CD4-positive, CD25-positive, alpha-beta regulatory T cell (primary cell): Measurements from ENCODE around the gene ANTXR2. TPM values are rescaled to one million over a fixed set of nuclear protein-coding genes. Genes with fewer than 3 reads are reported as not detected.

Source experiments
- ATAC-seq, 2 donors: fragments of 150-1000 bp; cut with Tn5 transposase; one replicate each; pipeline ENCODE4 v1.10.0; 2021; ENCODE audit warnings: low read depth in 2 of 2, moderate number of reproducible peaks in 2 of 2, moderate library complexity in 1 of 2
- DNase-seq, 3 donors: peaks; one replicate each; pipeline versions ENCODE4 v3.0.0 to v3.0.0-alpha.2; 2012 to 2022; ENCODE audit warnings: mixed read lengths in 1 of 3
- H3K27ac ChIP-seq: one replicate; pipeline ENCODE4 v1.7.0; 2013; ENCODE audit warnings: mild to moderate bottlenecking, low read length; ENCODE audit not compliant: insufficient read depth, poor library complexity, severe bottlenecking
- H3K27me3 ChIP-seq: one replicate; pipeline ENCODE4 v1.7.0; 2013; ENCODE audit warnings: low read length; ENCODE audit not compliant: control insufficient read depth, insufficient read depth
- H3K36me3 ChIP-seq: one replicate; pipeline ENCODE4 v1.7.0; 2013; ENCODE audit warnings: mild to moderate bottlenecking, low read length, moderate library complexity; ENCODE audit not compliant: control insufficient read depth, insufficient read depth
- H3K4me1 ChIP-seq: 2 replicates; pipeline ENCODE4 v1.7.0; 2013; ENCODE audit warnings: mild to moderate bottlenecking, low read length; ENCODE audit not compliant: insufficient read depth, control insufficient read depth, poor library complexity, severe bottlenecking
- H3K4me3 ChIP-seq: one replicate; pipeline ENCODE4 v1.7.0; 2013; ENCODE audit warnings: low read depth, mild to moderate bottlenecking, low read length, moderate library complexity
- H3K9me3 ChIP-seq, 2 experiments: 1 replicate in 1 of 2; 2 replicates in 1 of 2; pipeline ENCODE4 v1.7.0; 2013; ENCODE audit warnings: low read length in 2 of 2, mild to moderate bottlenecking in 1 of 2, moderate library complexity in 1 of 2; ENCODE audit not compliant: control insufficient read depth in 2 of 2
- H3K27ac Mint-ChIP-seq, 3 donors: one replicate each; pipeline ENCODE4 v1.8.0; 2020 to 2022; ENCODE audit warnings: mild to moderate bottlenecking in 3 of 3, mixed read lengths in 3 of 3, moderate library complexity in 2 of 3
- H3K27me3 Mint-ChIP-seq: one replicate; pipeline ENCODE4 v1.8.0; 2022; ENCODE audit warnings: mild to moderate bottlenecking, mixed read lengths
- H3K36me3 Mint-ChIP-seq: one replicate; pipeline ENCODE4 v1.8.0; 2020; ENCODE audit warnings: mixed read lengths
- H3K4me1 Mint-ChIP-seq, 4 donors: one replicate each; pipeline ENCODE4 v1.8.0; 2020 to 2022; ENCODE audit warnings: mixed read lengths in 4 of 4, mild to moderate bottlenecking in 1 of 4
- H3K4me3 Mint-ChIP-seq, 4 donors: one replicate each; pipeline ENCODE4 v1.8.0; 2020 to 2022; ENCODE audit warnings: mild to moderate bottlenecking in 4 of 4, mixed read lengths in 4 of 4, moderate library complexity in 3 of 4
- H3K9me3 Mint-ChIP-seq, 7 donors: one replicate each; pipeline ENCODE4 v1.8.0; 2020 to 2022; ENCODE audit warnings: mixed read lengths in 7 of 7, mild to moderate bottlenecking in 3 of 7, moderate library complexity in 2 of 7
- polyA plus RNA-seq, 4 donors: library from polyadenylated mRNA; unstranded; fragments of 300-500 nt; fragmentation: Illumina TruSeq; gene quantifications; one replicate each; pipeline ENCODE4 v1.2.3, GENCODE V29; 2021
- total RNA-seq: library from RNA; stranded (reverse); gene quantifications from one replicate; pipeline ENCODE4 v1.2.3, GENCODE V29; 2022

ANTXR2 gene
- total and polyA plus RNA-seq, 5 donors from 2014 or later: 66.4 to 117 (median 70.2) TPM

DNA sequence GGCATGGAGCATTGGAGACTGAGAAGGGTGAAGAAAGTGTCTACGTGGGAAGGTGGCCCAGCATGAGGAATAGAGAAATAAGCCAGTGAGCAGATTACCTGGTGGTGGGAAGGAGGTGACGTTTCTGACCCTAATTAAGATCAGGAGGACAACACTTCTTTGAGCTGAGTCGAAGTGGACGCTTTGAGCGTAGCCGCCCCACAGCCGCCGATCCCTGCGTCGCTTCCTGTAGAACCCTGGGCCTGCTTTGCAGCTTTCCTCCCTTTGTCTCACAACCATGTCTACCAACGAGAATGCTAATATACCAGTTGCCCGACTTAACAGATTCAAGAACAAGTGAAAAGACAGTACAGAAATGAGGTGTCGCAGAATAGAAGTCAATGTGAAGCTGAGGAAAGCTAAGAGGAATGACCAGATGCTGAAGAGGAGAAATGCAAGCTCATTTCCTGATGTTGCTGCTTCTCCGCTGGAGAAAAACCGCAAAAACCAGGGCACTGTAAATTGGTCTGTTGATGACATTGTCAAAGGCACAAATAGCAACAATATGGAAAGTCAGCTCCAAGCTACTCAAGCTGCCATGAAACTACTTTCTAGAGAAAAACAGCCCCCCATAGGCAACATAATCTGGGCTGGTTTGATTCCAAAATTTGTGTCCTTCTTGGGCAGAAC is 6.4 kb upstream of the ANTXR2 start:
- DNase-seq: no peak

DNA sequence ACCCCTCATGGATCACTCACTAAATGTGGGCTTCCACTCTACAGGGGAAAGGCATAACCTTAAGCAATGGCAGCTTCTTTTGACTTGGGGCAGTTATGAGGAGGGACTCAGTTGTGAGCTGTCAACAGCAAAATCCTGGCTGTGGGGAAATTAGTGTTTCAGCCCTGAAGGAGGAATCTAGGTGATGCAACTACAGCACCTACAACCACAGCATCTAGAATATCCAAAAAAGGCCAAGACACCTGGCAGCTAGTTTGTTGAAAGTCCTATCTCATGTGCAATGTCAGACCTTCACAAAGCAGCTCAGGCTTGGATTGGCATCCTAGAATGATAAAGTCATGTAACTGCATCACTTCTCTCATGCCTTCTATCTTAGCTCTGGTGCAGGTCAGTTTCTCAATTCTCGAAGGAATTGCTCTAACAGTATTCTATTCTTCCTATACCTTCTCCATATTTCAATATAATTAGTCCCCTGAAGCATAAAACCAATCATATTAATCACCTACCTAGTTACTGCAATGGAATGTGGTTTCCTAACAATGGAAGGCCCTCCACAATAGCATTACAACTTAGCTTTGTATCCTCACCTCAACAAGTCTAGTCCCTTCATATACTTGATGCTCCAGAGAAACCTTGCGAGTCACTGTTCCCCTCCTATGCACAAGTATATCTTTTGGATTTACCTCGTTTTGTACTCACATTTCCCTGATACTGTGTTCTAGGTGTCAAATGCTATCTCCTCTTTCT is 5.5 kb upstream of the ANTXR2 start:
- Mint-ChIP-seq H3K36me3 (no peaks in the 10 kb centered on the region), H3K9me3 (peaks cover 0 to 2% (median 0%) of the 10 kb centered on the region in 7 donors), H3K27ac (peak overlapping the region in 1 of 3 donors; percentile 27), H3K4me1 (peaks cover 19 to 37% (median 31%) of the 10 kb centered on the region in 4 donors), H3K27me3 (no peaks in the 10 kb centered on the region), H3K4me3 (peak overlapping the region in 1 of 4 donors; percentile 17)
- H3K4me3 ChIP-seq: no peak overlapping the region
- no peaks in the 10 kb centered on the region for H3K36me3 ChIP-seq
- H3K27ac ChIP-seq: no peak overlapping the region
- no peak for DNase-seq
- no peak for ATAC-seq
- peaks cover 18% of the 10 kb centered on the region for H3K4me1 ChIP-seq
- no peaks in the 10 kb centered on the region for H3K9me3 ChIP-seq
- H3K27me3 ChIP-seq: no peaks in the 10 kb centered on the region

More for the DNA sequence above, 6.4 kb upstream of the ANTXR2 start:
- Mint-ChIP-seq H3K4me1 (peaks cover 10 to 28% (median 22%) of the 10 kb centered on the region in 4 donors), H3K4me3 (no peak overlapping the region), H3K27me3 (no peaks in the 10 kb centered on the region), H3K36me3 (no peaks in the 10 kb centered on the region), H3K27ac (peak overlapping the region in 1 of 3 donors; percentile 44), H3K9me3 (peaks cover 0 to 2% (median 0%) of the 10 kb centered on the region in 7 donors)
- no peak overlapping the region for H3K27ac ChIP-seq
- H3K27me3 ChIP-seq: no peaks in the 10 kb centered on the region
- ATAC-seq: no peak
- H3K9me3 ChIP-seq: no peaks in the 10 kb centered on the region
- H3K4me1 ChIP-seq: peaks cover 10% of the 10 kb centered on the region
- H3K36me3 ChIP-seq: no peaks in the 10 kb centered on the region
- H3K4me3 ChIP-seq: no peak overlapping the region

DNA sequence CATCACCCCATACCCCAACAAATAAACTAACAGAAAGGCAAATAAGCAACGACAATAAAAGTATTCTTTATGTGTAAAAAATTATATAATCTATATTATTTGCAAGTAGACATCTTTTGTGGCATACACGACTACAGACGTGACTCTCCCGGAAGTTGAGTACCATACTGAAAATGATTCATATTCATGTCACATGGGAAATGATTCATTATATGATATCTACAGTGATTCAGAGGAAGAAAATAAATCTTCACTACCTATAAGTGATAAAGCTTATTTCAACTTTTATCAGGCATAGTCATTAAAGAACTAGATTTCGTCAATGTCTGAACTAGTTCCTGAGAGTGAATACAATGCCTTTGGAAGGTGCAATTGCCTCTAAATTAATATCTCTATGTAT is 4.6 kb upstream of the ANTXR2 start:
- Mint-ChIP-seq H3K36me3 (no peaks in the 10 kb centered on the region), H3K27ac (peak overlapping the region in 2 of 3 donors; percentile 3 to 27), H3K9me3 (peaks cover 0 to 2% (median 0%) of the 10 kb centered on the region in 7 donors), H3K4me3 (peak overlapping the region in 3 of 4 donors; percentile 0 to 52 (median 25)), H3K27me3 (no peaks in the 10 kb centered on the region), H3K4me1 (peaks cover 19 to 42% (median 33%) of the 10 kb centered on the region in 4 donors)
- no peaks in the 10 kb centered on the region for H3K9me3 ChIP-seq
- no peaks in the 10 kb centered on the region for H3K36me3 ChIP-seq
- H3K4me3 ChIP-seq: peak overlapping the region; percentile 54
- DNase-seq: peak; percentile 9 to 63 (median 26)
- peaks cover 25% of the 10 kb centered on the region for H3K4me1 ChIP-seq
- H3K27ac ChIP-seq: peak overlapping the region; percentile 16
- ATAC-seq: peak; percentile 72 to 74
- H3K27me3 ChIP-seq: no peaks in the 10 kb centered on the region

- Mint-ChIP-seq H3K4me1 (peaks cover 19 to 43% (median 34%) of the 10 kb centered on the region in 4 donors), H3K27me3 (no peaks in the 10 kb centered on the region), H3K4me3 (no peak overlapping the region), H3K36me3 (no peaks in the 10 kb centered on the region), H3K27ac (peak overlapping the region in 1 of 3 donors; percentile 57), H3K9me3 (peaks cover 0 to 2% (median 0%) of the 10 kb centered on the region in 7 donors)
- H3K27me3 ChIP-seq: no peaks in the 10 kb centered on the region
- no peaks in the 10 kb centered on the region for H3K36me3 ChIP-seq
- no peaks in the 10 kb centered on the region for H3K9me3 ChIP-seq
- H3K4me1 ChIP-seq: peaks cover 25% of the 10 kb centered on the region
- DNase-seq: no peak
- no peak overlapping the region for H3K4me3 ChIP-seq
- peak overlapping the region; percentile 6 for H3K27ac ChIP-seq
- ATAC-seq: no peak
Measured at GRCh38 chr4:80076681-80077080, 3.7 kb upstream of the ANTXR2 start.

- Histone ChIP-seq H3K27me3 (no peaks in the 10 kb centered on the region), H3K4me3 (no peak overlapping the region), H3K36me3 (no peaks in the 10 kb centered on the region), H3K27ac (peak overlapping the region; percentile 6), H3K9me3 (no peaks in the 10 kb centered on the region), H3K4me1 (peaks cover 28% of the 10 kb centered on the region)
- ATAC-seq: no peak
- Mint-ChIP-seq H3K27ac (peak overlapping the region; percentile 1 to 57 (median 33)), H3K36me3 (no peaks in the 10 kb centered on the region), H3K4me3 (peak overlapping the region in 1 of 4 donors; percentile 12), H3K4me1 (peaks cover 22 to 49% (median 35%) of the 10 kb centered on the region in 4 donors), H3K27me3 (no peaks in the 10 kb centered on the region), H3K9me3 (peaks cover 0 to 2% (median 0%) of the 10 kb centered on the region in 7 donors)
- DNase-seq: no peak
Measured at GRCh38 chr4:80075995-80076675, 3.1 kb upstream of the ANTXR2 start.

- Mint-ChIP-seq H3K27ac (peak overlapping the region; percentile 7 to 94 (median 92)), H3K4me1 (peaks cover 34 to 64% (median 47%) of the 10 kb centered on the region in 4 donors), H3K9me3 (no peaks in the 10 kb centered on the region), H3K4me3 (peak overlapping the region; percentile 4 to 97 (median 70)), H3K27me3 (no peaks in the 10 kb centered on the region), H3K36me3 (peaks cover 4% of the 10 kb centered on the region)
- Histone ChIP-seq H3K9me3 (no peaks in the 10 kb centered on the region), H3K27ac (peak overlapping the region; percentile 26), H3K27me3 (no peaks in the 10 kb centered on the region), H3K4me1 (peaks cover 37% of the 10 kb centered on the region), H3K36me3 (no peaks in the 10 kb centered on the region), H3K4me3 (peak overlapping the region; percentile 81)
- ATAC-seq: no peak
- no peak for DNase-seq
Measured at GRCh38 chr4:80074651-80075050, 1.6 kb upstream of the ANTXR2 start.

- peaks cover 4% of the 10 kb centered on the region for H3K36me3 Mint-ChIP-seq
- H3K27me3 ChIP-seq: no peaks in the 10 kb centered on the region
- H3K4me3 ChIP-seq: peak overlapping the region; percentile 81
- peaks cover 40 to 69% (median 53%) of the 10 kb centered on the region in 4 donors for H3K4me1 Mint-ChIP-seq
- ATAC-seq (no peak), DNase-seq (no peak)
- peak overlapping the region; percentile 86 for H3K27ac ChIP-seq
- no peaks in the 10 kb centered on the region for H3K9me3 ChIP-seq
- H3K36me3 ChIP-seq: no peaks in the 10 kb centered on the region
- no peaks in the 10 kb centered on the region for H3K27me3 Mint-ChIP-seq
- H3K27ac Mint-ChIP-seq: peak overlapping the region; percentile 77 to 94 (median 92)
- H3K9me3 Mint-ChIP-seq: no peaks in the 10 kb centered on the region
- H3K4me3 Mint-ChIP-seq: peak overlapping the region; percentile 93 to 97 (median 97)
- peaks cover 42% of the 10 kb centered on the region for H3K4me1 ChIP-seq
Measured at GRCh38 chr4:80074069-80074468, 1.0 kb upstream of the ANTXR2 start.
